H9 (cell line): Measurements from ENCODE around the gene SRP68. TPM values are rescaled to one million over a fixed set of nuclear protein-coding genes. Genes with fewer than 3 reads are reported as not detected.

Experiments used
- DNase-seq: peaks from one replicate; pipeline ENCODE4 v3.0.0-alpha.2; 2017
- H2AFZ ChIP-seq: one replicate; pipeline ENCODE4 v1.6.1; 2013; ENCODE audit warnings: mild to moderate bottlenecking, low read length, control low read depth, moderate library complexity
- H2AK5ac ChIP-seq: 2 replicates; pipeline ENCODE4 v1.6.1; 2013; ENCODE audit warnings: low read length, control low read depth, mixed read lengths; ENCODE audit not compliant: insufficient read length
- H2BK120ac ChIP-seq: one replicate; pipeline ENCODE4 v1.6.1; 2013; ENCODE audit warnings: low read depth, mild to moderate bottlenecking, low read length, control low read depth, inconsistent platforms; ENCODE audit not compliant: poor library complexity, severe bottlenecking
- H2BK12ac ChIP-seq: 2 replicates; pipeline ENCODE4 v1.6.1; 2013; ENCODE audit warnings: low read length, control low read depth, mixed read lengths, low read depth; ENCODE audit not compliant: insufficient read length
- H2BK15ac ChIP-seq: 2 replicates; pipeline ENCODE4 v1.6.1; 2013; ENCODE audit warnings: low read depth, low read length, control low read depth
- H2BK20ac ChIP-seq: one replicate; pipeline ENCODE4 v1.6.1; 2013; ENCODE audit warnings: low read depth, mild to moderate bottlenecking, low read length, control low read depth, inconsistent platforms; ENCODE audit not compliant: poor library complexity, severe bottlenecking
- H2BK5ac ChIP-seq: 2 replicates; pipeline ENCODE4 v1.6.1; 2013; ENCODE audit warnings: low read length, control low read depth, mixed read lengths; ENCODE audit not compliant: insufficient read length
- H3K14ac ChIP-seq: 2 replicates; pipeline ENCODE4 v1.6.1; 2013; ENCODE audit warnings: low read length, control low read depth; ENCODE audit not compliant: insufficient read depth
- H3K18ac ChIP-seq: 2 replicates; pipeline ENCODE4 v1.6.1; 2013; ENCODE audit warnings: low read depth, mild to moderate bottlenecking, mixed read lengths, low read length, control low read depth; ENCODE audit not compliant: insufficient read length
- H3K23ac ChIP-seq: 2 replicates; pipeline ENCODE4 v1.6.1; 2013; ENCODE audit warnings: low read length, control low read depth, mixed read lengths, low read depth; ENCODE audit not compliant: insufficient read length
- H3K23me2 ChIP-seq: 2 replicates; pipeline ENCODE4 v1.6.1; 2013; ENCODE audit warnings: low read depth, mild to moderate bottlenecking, mixed read lengths, low read length, control low read depth; ENCODE audit not compliant: insufficient read length, poor library complexity, severe bottlenecking
- H3K27ac ChIP-seq: 2 replicates; pipeline ENCODE4 v1.5.1; 2013; ENCODE audit warnings: low read length, control low read depth, mixed read lengths, low read depth; ENCODE audit not compliant: insufficient read length
- H3K27me3 ChIP-seq: 2 replicates; pipeline ENCODE4 v1.6.1; 2013; ENCODE audit warnings: low read length, control low read depth, inconsistent platforms; ENCODE audit not compliant: insufficient read depth
- H3K4ac ChIP-seq: 2 replicates; pipeline ENCODE4 v1.6.1; 2013; ENCODE audit warnings: low read depth, mild to moderate bottlenecking, control low read depth, inconsistent platforms, low read length, moderate library complexity
- H3K4me1 ChIP-seq: 2 replicates; pipeline ENCODE4 v1.6.1; 2013; ENCODE audit warnings: low read length, control low read depth, inconsistent platforms; ENCODE audit not compliant: insufficient read depth
- H3K4me2 ChIP-seq: 2 replicates; pipeline ENCODE4 v1.6.1; 2013; ENCODE audit warnings: low read length, control low read depth, mixed read lengths; ENCODE audit not compliant: insufficient read length, insufficient read depth
- H3K56ac ChIP-seq: 2 replicates; pipeline ENCODE4 v1.6.1; 2013; ENCODE audit warnings: low read depth, mild to moderate bottlenecking, mixed read lengths, low read length, control low read depth; ENCODE audit not compliant: insufficient read length
- H3K79me1 ChIP-seq: 2 replicates; pipeline ENCODE4 v1.6.1; 2013; ENCODE audit warnings: low read depth, mild to moderate bottlenecking, moderate library complexity, low read length, control low read depth, inconsistent platforms; ENCODE audit not compliant: insufficient read depth, poor library complexity, severe bottlenecking
- H3K79me2 ChIP-seq: 2 replicates; pipeline ENCODE4 v1.6.1; 2013; ENCODE audit warnings: low read length, control low read depth, inconsistent platforms; ENCODE audit not compliant: insufficient read depth
- H3K9ac ChIP-seq: 2 replicates; pipeline ENCODE4 v1.6.1; 2013; ENCODE audit warnings: low read length, control low read depth, mixed read lengths; ENCODE audit not compliant: insufficient read length; ENCODE audit errors: extremely low read depth
- H3K9me3 ChIP-seq: one replicate; pipeline ENCODE4 v1.6.1; 2013; ENCODE audit warnings: low read depth, low read length, inconsistent platforms; ENCODE audit not compliant: control insufficient read depth
- H3T11ph ChIP-seq: one replicate; pipeline ENCODE4 v1.6.1; 2013; ENCODE audit warnings: mild to moderate bottlenecking, low read length, control low read depth, inconsistent platforms
- H4K20me1 ChIP-seq: one replicate; pipeline ENCODE4 v1.6.1; 2013; ENCODE audit not compliant: control insufficient read depth, insufficient read length, insufficient read depth
- H4K5ac ChIP-seq: 2 replicates; pipeline ENCODE4 v1.6.1; 2013; ENCODE audit warnings: low read depth, mild to moderate bottlenecking, mixed read lengths, low read length, control low read depth; ENCODE audit not compliant: insufficient read length
- H4K8ac ChIP-seq: replicated peaks from 2 replicates; pipeline ENCODE4 v1.6.1; 2013; ENCODE audit warnings: low read length, control low read depth, mixed read lengths, low read depth; ENCODE audit not compliant: insufficient read length
- H4K91ac ChIP-seq: 2 replicates; pipeline ENCODE4 v1.6.1; 2013; ENCODE audit warnings: low read depth, mild to moderate bottlenecking, moderate library complexity, mixed read lengths, low read length, control low read depth; ENCODE audit not compliant: insufficient read length
- H3K27ac Mint-ChIP-seq, 3 experiments: 2 replicates in 2 of 3; 3 replicates in 1 of 3; pipeline ENCODE4 v1.8.0; 2020 to 2021; ENCODE audit warnings: mixed read lengths in 3 of 3, mild to moderate bottlenecking in 1 of 3, moderate library complexity in 1 of 3
- H3K27me3 Mint-ChIP-seq: 2 replicates; pipeline ENCODE4 v1.8.0; 2021; ENCODE audit warnings: low read depth, mild to moderate bottlenecking, moderate library complexity, mixed read lengths
- H3K36me3 Mint-ChIP-seq, 3 experiments: 2 replicates in 2 of 3; 3 replicates in 1 of 3; pipeline ENCODE4 v1.8.0; 2020 to 2021; ENCODE audit warnings: low read depth in 3 of 3, mixed read lengths in 3 of 3; ENCODE audit not compliant: insufficient read depth in 1 of 3
- H3K4me1 Mint-ChIP-seq, 2 experiments: 2 replicates each; pipeline ENCODE4 v1.8.0; 2020; ENCODE audit warnings: mixed read lengths in 2 of 2
- H3K4me3 Mint-ChIP-seq, 2 experiments: 2 replicates in 1 of 2; 3 replicates in 1 of 2; pipeline ENCODE4 v1.8.0; 2020 to 2021; ENCODE audit warnings: mild to moderate bottlenecking in 2 of 2, mixed read lengths in 2 of 2, moderate library complexity in 1 of 2
- H3K9me3 Mint-ChIP-seq, 2 experiments: 2 replicates in 1 of 2; 3 replicates in 1 of 2; pipeline ENCODE4 v1.8.0; 2020; ENCODE audit warnings: mild to moderate bottlenecking in 2 of 2, mixed read lengths in 2 of 2, moderate library complexity in 1 of 2
- CTCF ChIP-seq: fragments of 200-600 bp; sonication (generic); conservative IDR thresholded peaks from 3 replicates; pipeline ENCODE4 v1.8.0; 2021; ENCODE audit warnings: antibody characterized with exemption, mild to moderate bottlenecking
- WGBS: extraction: QIAGEN DNeasy Blood & Tissue Kit; methylation state at CpG from one replicate; pipeline ENCODE4 v1.1.7; 2013; ENCODE audit warnings: missing lambda C conversion rate, low lambda C conversion rate, mixed read lengths; ENCODE audit not compliant: insufficient read length; ENCODE audit errors: extremely low coverage; 5-methylcytosine and 5-hydroxymethylcytosine counted together
- total RNA-seq: library from RNA; stranded (reverse); gene quantifications from 2 replicates; pipeline ENCODE4 v1.2.1, GENCODE V29; 2021

Gene SRP68
- total RNA-seq, 1 experiment from 2014 or later: 86.1 TPM

DNA sequence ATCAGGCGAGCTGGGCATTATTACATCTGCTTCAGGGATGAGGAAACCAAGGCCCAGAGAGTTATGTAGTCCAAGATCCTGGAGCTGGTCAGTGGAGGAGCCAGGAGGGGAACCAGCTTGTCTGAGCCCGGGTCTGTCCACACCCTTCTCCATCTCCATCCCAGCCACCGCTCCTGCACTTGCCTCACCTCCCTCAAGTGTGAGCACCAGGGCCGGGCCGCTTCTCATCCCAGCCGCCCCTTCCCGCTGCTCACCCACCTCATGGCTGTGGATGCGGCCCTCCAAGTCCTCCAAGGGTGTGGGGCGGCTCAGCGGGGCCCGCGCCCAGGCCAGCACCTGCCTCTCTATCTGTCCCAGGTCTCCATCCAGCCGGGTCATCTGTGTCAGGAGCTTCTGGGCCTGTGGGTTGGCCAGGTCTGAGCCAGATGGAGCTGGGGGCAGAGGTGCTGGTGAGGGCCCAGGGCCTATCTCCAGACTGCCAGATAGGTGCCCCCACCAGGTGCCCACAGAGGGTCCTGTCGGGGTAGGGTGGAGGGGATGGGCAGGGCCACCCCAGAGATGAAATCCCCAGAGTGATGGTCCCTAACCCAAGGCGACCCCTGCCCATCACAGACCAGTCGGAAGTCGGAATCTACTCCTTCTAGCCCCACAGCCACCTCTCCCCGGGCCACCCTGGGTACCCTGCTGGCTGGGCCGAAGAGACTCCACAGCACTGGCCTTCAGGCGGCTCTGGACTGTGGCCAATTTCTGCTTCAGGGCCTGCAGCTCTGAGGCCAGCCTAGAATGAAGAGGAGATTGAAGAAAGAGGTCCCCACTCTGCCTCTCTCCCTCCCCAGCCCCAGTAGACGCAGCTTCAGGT, 54.6 kb downstream of the SRP68 start:
- no peak overlapping the region for H4K91ac ChIP-seq
- no peak overlapping the region for H4K5ac ChIP-seq
- no CpG with 5 or more reads among the region's 21 CpGs for WGBS
- H3K9ac ChIP-seq: no peak overlapping the region
- H2AFZ ChIP-seq: no peak overlapping the region
- H4K8ac ChIP-seq: no peak overlapping the region
- no peak overlapping the region for H3K27ac ChIP-seq
- H2AK5ac ChIP-seq: no peak overlapping the region
- Mint-ChIP-seq H3K9me3 (no peaks in the 10 kb centered on the region), H3K4me3 (no peak overlapping the region), H3K36me3 (no peaks in the 10 kb centered on the region; a peak in 1 of 7 replicates), H3K27me3 (peaks cover 7% of the 10 kb centered on the region), H3K4me1 (peaks cover 3 to 9% of the 10 kb centered on the region in 2 experiments), H3K27ac (no peak overlapping the region)
- no peaks in the 10 kb centered on the region for H3K4me1 ChIP-seq
- H2BK5ac ChIP-seq: no peak overlapping the region
- H3T11ph ChIP-seq: no peak overlapping the region
- no peaks in the 10 kb centered on the region for H3K79me1 ChIP-seq
- no peak overlapping the region for H2BK12ac ChIP-seq
- no peak overlapping the region for H2BK15ac ChIP-seq
- no peak overlapping the region for H3K4me2 ChIP-seq
- no peaks in the 10 kb centered on the region for H3K23me2 ChIP-seq
- no peak overlapping the region for H2BK20ac ChIP-seq
- H3K9me3 ChIP-seq: no peaks in the 10 kb centered on the region
- H2BK120ac ChIP-seq: no peak overlapping the region
- H3K18ac ChIP-seq: no peak overlapping the region
- H3K79me2 ChIP-seq: no peaks in the 10 kb centered on the region
- H3K14ac ChIP-seq: no peak overlapping the region
- H3K56ac ChIP-seq: no peak overlapping the region
- no peak for DNase-seq
- H3K27me3 ChIP-seq: no peaks in the 10 kb centered on the region
- H3K23ac ChIP-seq: no peak overlapping the region
- H4K20me1 ChIP-seq: no peaks in the 10 kb centered on the region
- no peak for TF ChIP-seq CTCF
- H3K4ac ChIP-seq: no peak overlapping the region
